HG03460 (cell line): ENCODE results near the gene EMC1.
"Not testable (repeated sequence)": the region's sequence is repeated elsewhere in the genome, so short reads cannot be mapped to it uniquely, and the experiment has no call there.

Experiments
- ATAC-seq: cut with Tn5 transposase; IDR thresholded peaks from one replicate; pipeline ENCODE4 v1.9.1; 2021; ENCODE audit not compliant: unreplicated experiment

Gene EMC1

GRCh38 chr1:19262047-19262446 is 10.7 kb upstream of the EMC1 start:
- no peak for ATAC-seq

- no peak for ATAC-seq
These were observed 9.2 kb upstream of the EMC1 start for GRCh38 chr1:19260211-19261138.

- no peak for ATAC-seq
These were observed 7.0 kb upstream of the EMC1 start for GRCh38 chr1:19258353-19258752.

DNA sequence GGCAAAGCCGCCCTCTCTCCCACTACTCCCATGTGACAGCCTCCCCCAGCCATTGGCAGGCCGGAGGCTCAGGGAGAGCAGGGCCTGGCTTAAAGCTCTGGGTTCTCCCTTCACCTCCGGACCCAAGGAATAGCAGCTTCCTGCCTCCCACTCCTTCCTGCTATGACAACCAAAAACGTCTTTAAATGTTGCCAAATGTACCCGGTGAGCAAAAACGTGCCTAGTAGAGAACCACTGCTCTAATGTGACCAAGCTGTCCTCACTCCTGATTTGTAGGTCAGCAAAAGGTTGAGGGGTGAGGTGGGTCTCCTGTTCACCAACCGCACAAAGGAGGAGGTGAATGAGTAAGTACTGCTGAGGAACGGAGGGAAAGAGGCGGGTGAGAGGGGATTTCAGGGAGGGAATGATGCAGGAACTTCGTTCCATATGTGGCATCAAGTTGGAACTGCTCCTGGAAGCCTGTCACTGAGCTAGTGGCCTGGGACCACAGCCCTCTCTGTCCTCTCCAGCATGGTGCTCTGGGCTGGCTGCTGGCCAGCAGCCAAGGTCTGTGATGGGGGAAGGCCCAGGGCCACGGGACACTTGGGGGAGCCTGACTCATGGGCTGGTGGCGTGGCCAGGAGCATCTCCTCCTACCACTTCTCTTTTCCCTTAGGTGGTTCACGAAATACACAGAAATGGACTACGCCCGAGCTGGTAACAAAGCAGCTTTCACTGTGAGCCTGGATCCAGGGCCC is 6.0 kb upstream of the EMC1 start:
- no peak for ATAC-seq

DNA sequence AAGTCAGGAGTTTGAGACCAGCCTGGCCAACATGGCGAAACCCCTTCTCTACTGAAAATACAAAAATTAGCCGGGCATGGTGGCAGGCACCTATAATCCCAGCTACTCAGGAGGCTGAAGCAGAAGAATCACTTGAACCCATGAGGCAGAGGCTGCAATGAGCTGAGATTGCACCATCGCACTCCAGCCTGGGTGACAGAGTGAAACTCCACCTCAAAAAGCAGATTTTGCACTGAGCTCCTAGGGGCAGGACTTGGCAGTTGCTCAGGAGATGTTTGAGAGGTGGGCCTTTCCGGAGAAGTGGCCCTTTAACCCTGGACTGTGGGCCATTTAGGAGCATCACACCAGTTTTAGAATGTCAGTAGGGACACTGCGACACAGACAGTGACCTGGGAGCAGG is 5.0 kb upstream of the EMC1 start:
- not testable (repeated sequence) for ATAC-seq

GRCh38 chr1:19255288-19255687 is 4.0 kb upstream of the EMC1 start:
- ATAC-seq: no peak

GRCh38 chr1:19254416-19254815 is 3.1 kb upstream of the EMC1 start:
- ATAC-seq: no peak

GRCh38 chr1:19250629-19251304 is 557 bp downstream of the EMC1 start:
- no peak for ATAC-seq

- ATAC-seq: no peak
These were observed 10.4 kb downstream of the EMC1 start for GRCh38 chr1:19240673-19241538.

DNA sequence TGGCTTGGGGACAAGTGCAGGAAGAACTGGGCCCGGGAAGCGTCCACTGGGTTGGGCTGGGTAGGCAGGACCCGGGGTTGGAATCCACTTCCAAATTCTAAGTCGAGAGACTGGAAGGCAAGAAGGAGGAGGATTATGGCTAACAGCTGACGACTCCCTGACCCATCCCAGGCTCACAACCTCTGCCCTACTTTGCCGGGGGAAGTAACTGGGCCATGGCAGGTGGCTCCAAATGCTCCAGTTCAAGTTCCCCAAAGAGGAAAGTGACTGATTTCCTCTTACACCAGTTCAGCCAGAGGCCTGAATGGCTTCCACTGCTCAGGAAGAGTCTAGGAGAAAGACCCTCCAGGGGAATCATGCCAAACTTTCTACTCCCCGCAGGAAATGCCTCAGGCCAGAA is 11.4 kb downstream of the EMC1 start:
- ATAC-seq: no peak

GRCh38 chr1:19234224-19234623 is 17.1 kb downstream of the EMC1 start:
- no peak for ATAC-seq

GRCh38 chr1:19232524-19232846 is 18.8 kb downstream of the EMC1 start:
- ATAC-seq: no peak

- ATAC-seq: not testable (repeated sequence)
These were observed 19.4 kb downstream of the EMC1 start for GRCh38 chr1:19231736-19232523.

GRCh38 chr1:19229828-19230325 is 21.4 kb downstream of the EMC1 start:
- no peak for ATAC-seq

DNA sequence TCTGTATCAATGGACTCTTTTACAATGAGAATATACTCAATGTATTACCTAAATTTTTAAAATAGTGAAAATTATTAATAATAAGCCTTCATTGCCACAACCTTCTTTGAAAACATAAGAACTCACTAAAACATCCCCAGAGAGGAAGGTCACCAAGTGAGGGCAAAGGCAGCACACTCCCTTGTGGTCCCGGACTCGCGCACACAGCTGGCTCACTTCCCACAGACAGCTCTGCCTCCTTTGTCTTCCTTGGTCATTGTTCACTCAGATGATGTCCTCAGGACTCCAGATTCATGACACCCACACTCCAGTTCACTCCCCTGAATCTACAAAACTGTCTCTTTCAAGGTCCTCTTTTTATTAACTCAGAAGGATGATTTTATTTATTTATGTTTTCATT is 22.1 kb downstream of the EMC1 start:
- ATAC-seq: no peak

GRCh38 chr1:19222979-19223824 is 28.1 kb downstream of the EMC1 start:
- ATAC-seq: no peak

GRCh38 chr1:19222573-19222972 is 28.8 kb downstream of the EMC1 start:
- ATAC-seq: no peak

DNA sequence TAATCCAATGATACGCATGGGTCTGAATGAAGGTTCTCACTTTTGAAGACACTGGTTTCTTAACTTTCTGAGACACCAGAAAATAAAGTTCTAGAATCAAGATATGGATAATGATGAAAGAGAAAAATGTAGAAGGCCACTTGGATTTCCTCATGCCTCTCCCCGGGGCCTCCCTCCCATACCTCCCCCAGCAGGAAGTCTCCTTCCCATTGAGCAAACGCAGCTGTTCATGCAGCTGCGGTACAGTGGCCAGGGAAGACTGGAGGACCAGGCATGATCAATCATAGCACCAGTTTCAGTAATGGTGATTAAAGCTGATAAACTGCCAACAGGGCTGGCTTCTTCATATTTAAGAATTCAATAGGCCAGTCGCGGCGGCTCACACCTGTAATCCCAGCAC is 30.3 kb downstream of the EMC1 start:
- ATAC-seq: no peak
